Ramos (cell line): Measurements from ENCODE around the gene FOXP1.

Source experiments
- in situ Hi-C: fragments of 300-500 bp; cut with MboI; formaldehyde crosslinking; loops from one replicate; pipeline ENCODE4 v1.14.3; 2022; ENCODE audit warnings: low sequenced_read_pairs; ENCODE audit not compliant: unreplicated experiment

Gene FOXP1

GRCh38 chr3:71048948-71049347, 534.6 kb downstream of the FOXP1 start:
- in situ Hi-C loops: no loop called here

DNA sequence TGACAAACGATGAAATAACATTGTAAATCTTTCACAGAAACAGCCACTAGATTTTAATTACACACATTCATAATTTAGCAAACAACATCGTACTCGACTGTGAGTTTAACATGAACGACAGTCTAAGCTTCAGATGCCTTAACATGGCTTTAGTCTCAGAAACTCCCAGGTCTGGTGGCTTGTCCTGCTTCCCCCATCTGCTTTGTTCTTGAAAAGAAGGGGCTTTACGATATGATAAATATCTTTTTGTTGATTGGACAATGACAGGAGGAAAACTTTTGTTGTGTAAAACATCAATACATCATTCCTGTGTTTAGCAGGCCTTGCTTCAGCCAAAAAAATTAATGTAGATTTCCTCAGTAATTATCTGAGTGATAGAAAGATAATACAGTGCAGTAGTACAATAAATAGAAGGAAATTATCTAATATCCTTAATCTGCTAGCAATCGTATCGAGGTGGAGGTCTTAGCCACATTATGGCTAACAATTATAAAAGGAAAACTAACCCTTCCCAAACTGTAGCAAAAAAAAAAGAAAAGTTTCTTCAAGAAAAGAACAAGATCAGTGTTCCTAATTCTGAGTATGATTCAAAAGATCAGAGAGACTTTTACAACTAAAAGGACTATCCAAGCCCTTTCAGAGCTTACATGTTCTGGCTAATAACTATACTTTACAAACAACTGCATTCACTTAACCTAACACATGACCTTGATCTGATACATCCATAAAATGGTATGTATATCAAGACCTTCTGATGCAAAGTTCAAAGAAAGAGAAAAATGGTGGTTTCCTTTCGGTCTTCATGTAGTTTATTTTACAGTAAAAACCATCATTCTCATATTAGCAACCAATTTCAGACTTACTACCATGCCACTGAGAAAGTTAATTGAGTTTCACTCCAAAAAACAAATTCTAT, 535.7 kb downstream of the FOXP1 start:
- in situ Hi-C loops: no loop called here

GRCh38 chr3:71046791-71047190, 536.7 kb downstream of the FOXP1 start:
- in situ Hi-C loops: no loop called here

DNA sequence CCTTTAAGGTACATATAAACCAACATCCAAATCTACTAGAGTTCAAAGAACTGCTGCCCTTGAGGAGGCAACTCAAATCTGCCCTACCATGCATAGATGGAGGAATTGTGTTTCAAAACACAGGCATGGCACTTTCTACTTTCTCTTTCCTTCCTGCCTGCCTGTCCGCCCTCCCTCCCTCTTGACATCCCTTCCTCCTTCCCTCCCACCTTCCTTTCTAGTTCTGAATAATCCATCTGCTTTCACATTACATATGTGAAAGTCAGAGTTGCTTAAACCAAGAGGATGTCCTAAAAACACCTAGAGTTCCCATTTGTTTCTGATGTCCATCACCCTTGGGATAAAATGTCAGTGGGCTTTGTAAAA, 537.6 kb downstream of the FOXP1 start:
- in situ Hi-C loops: no loop called here

- in situ Hi-C loops: no loop called here
These were observed 538.2 kb downstream of the FOXP1 start for GRCh38 chr3:71045212-71045916.

- in situ Hi-C loops: no loop called here
These were observed 540.8 kb downstream of the FOXP1 start for GRCh38 chr3:71042759-71043158.

DNA sequence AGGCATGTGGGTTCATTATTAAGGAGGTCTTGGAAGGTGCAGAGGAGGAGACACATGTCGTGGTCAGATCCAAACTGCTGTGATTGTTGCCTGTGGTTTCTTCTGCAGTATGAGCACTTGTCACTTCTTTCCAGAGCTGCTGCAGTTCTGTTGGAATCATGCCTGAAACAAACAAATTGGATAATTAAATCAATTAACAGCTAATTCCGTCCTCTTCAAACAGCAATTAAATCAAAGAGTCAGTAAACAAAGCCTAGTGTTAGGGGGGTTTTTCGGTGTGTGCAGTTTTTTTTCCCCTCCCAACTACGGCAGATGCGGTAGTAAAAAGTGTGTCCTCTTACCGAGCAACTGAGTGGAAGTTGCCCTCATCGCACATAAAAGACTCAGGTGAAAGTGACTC, 542.2 kb downstream of the FOXP1 start:
- in situ Hi-C loops: no loop called here

DNA sequence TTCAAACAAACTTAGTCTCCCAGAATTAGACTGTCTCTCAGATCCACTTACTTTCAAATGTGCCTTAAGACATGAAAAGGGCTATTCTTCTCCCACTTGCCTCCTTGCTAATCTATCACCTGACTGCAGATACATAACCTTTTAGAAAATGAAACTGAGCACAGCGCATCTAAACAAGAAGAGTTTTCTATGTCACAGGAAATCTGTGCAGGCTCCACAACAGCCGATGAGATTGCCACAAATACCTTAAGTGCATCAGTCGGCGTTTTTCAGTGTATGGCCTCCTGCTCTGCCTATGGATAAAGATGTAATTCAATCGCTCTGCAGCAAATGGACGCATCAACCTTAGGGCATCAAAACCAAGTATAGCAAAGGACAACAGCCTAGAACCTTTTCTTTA, 544.2 kb downstream of the FOXP1 start:
- in situ Hi-C loops: no loop called here

- in situ Hi-C loops: no loop called here
These were observed 545.8 kb downstream of the FOXP1 start for GRCh38 chr3:71037775-71038174.

DNA sequence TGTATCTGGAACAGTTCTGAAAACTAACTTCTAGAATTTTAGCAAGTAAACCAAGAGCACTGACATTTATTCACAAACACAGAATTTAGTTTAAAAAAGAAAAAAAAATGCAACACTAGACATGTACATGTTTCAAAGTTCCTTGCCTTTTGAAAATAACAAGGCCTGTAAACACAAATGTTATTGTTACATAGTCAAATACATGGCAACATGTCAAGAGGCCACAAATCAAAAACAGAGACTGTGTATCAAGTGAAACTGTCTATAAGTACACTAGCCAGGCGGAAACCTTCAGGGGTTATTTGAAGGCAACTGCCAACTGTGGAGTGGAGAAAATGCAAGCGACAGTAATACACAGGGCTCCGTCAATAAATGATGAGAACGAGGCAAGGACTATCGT, 547.6 kb downstream of the FOXP1 start:
- in situ Hi-C loops: no loop called here

GRCh38 chr3:71035314-71035713, 548.2 kb downstream of the FOXP1 start:
- in situ Hi-C loops: no loop called here

DNA sequence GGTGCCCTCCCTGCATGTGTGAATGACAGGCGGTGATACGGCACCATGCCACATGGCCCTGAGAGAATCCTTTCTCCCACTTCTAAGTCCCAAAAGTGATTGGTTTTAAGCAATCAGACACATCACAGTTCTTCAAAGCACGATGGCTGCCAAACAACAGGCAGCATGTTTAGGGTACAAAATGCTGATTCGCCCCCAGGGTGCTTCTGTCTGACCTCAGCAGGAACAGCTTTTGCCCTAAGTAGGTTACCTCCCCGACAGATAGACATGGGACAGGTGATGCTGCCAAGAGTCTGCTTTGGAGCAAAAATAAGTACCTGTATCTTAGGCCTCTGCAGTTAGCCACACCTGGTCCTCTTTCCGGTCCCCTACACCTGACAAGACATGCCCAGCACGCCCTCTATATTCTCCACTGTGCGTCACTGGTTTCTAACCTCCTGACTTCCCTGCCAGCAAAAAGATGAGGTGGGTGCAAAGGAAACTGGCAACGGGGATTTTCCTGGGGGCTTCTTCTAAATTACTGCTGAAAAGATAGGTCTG, 549.8 kb downstream of the FOXP1 start:
- in situ Hi-C loops: no loop called here

DNA sequence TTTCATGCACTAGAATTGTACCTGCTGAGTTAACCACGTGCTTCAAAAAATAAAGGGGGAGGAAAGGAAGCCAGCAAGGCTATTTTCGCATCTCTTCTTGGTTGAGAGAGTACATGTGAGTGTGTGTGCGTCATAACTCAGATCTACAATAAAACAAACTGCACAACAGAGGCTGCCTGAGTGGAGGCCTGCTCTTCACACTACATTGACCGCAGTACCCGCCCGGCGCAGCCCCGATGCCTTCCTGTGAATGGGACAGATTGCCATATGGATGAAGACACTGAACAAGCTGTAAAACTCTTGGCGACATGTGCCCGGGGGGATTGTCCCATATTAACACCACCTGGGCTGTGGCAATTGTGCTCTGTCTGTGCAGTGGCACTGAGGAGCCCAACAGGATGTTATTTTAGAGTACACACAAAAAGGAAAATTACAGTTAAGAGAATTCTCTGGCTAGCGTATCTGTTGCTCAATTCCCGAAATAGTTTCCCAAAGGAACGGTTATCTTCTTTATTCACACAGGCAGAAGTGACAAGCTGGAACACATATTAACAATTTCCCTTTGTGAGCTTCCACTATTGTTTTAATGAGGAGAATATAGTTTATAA, 551.5 kb downstream of the FOXP1 start:
- in situ Hi-C loops: no loop called here

GRCh38 chr3:71031181-71031580, 552.3 kb downstream of the FOXP1 start:
- in situ Hi-C loops: no loop called here

GRCh38 chr3:71030748-71031147, 552.8 kb downstream of the FOXP1 start:
- in situ Hi-C loops: no loop called here

GRCh38 chr3:71029770-71030169, 553.8 kb downstream of the FOXP1 start:
- in situ Hi-C loops: no loop called here

DNA sequence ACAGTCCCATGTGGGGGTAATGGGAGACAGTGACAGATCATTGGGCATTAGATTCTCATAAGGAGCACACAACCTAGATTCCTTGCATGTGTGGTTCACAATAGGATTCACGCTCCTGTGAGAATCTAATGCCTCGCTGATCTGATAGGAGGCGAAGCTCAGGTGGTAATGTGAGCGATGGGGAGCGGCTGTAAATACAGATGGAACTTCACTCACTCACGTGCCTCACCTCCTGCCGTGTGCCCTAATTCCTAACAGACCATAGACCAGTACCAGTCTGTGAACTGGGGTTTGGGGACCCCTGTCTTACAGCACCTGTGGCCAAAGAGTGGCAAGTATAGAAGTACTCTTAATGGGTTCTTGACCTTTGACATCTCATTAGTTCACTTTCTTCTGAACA, 554.7 kb downstream of the FOXP1 start:
- in situ Hi-C loops: no loop called here

DNA sequence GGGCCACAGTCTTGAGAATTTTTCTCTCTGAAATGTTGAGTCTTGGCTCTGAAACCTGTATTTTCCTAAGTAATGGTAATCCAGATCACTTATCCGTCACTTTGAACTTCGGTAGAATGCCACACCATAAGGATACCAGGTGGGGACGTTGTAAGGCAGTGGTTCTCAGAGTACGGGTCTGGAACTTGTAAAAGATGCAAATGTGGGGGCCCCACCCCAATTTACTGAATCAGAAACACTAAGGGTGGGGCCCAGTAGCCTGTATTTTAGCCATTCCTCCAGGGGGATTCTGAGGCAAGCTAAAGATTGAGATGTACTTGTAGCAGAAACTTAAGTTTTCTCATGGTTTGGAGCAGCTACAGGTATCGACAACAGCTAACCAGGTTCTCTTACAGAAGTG, 555.3 kb downstream of the FOXP1 start:
- in situ Hi-C loops: no loop called here

GRCh38 chr3:71026634-71027578, 556.6 kb downstream of the FOXP1 start:
- in situ Hi-C loops: no loop called here

DNA sequence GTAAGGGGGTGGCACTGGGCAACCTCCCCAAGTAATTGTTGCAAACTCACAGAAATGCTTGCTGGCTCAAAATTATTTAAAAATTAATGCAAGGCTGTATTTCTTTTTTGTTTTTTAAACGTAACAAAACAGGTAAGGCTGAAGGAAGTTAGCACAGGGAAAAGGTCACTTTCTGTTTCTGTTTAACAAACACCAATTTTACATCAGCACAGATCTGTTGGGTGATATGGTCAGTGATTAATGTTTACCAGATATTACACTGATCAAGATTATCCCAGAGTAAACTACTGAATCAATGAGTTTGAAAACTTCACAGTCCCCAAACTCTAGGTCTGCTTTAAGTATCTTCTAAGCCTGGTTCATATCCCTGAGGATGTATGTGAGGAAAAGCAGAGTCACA, 558.0 kb downstream of the FOXP1 start:
- in situ Hi-C loops: no loop called here
